ENCODE data around the gene CSNK2A1. TPM values are rescaled to one million over a fixed set of nuclear protein-coding genes. Genes with fewer than 3 reads are reported as not detected.

The CSNK2A1 gene
- total and polyA plus RNA-seq, 2 of the 8 experiments (the other 6 are each of a cell fraction or from before 2014, with no cell fraction given), result 117 to 260 TPM

DNA sequence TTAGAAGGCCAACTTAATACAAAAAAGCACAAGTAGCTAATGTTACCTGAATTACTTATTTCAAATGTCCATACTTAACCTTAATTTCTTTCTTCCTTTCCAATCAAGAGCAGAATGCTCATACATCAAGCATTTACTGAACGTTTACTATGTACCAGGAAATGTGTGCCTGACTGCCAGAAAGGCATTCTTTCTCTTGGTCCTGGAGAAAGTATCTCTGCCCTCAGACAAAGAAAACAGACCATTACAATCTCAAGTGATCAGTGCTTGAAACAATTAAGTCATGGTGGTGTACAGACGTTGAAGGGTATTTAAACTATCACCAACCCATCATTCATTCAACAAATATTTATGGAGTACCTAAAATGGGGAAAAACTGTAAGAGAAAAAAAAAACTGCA is 26.4 kb downstream of the CSNK2A1 start:
- H2BK15ac ChIP-seq (ENCODE audit: low read length), result no peak overlapping the region
- H2AK5ac ChIP-seq (ENCODE audit: low read depth, low read length), result no peak overlapping the region
- no peak overlapping the region for H3K18ac ChIP-seq (ENCODE audit: extremely low read depth, low read length)
- H3K36me3 ChIP-seq (ENCODE audit: control insufficient read depth in 2 of 4, insufficient read depth in 4 of 4, low read length in 3 of 4), result peaks cover 0 to 10% (median 2%) of the 10 kb centered on the region in 4 experiments; a peak in 2 of 8 replicates
- no peak overlapping the region for H3K27ac ChIP-seq (ENCODE audit: low read depth, low read length)
- H4K20me1 ChIP-seq (replicated peaks in 1 of 2; ENCODE audit: control insufficient read depth in 1 of 2, insufficient read depth in 2 of 2, low read length in 2 of 2), result peaks cover 33 to 45% of the 10 kb centered on the region in 2 experiments
- ChIA-PET CTCF (ENCODE audit: partially characterized antibody) (interaction anchor here (0.7 to 1.9 kb wide), 2 partner anchors 45 to 222 kb away, joined by 3 to 5 read pairs; no protein-coding TSS in a partner anchor), POLR2A (ENCODE audit: partially characterized antibody) (interaction anchor here (1.2 kb wide), 1 partner anchor 25 kb away, joined by 4 read pairs; no protein-coding TSS in a partner anchor)
- no peak overlapping the region for H4K91ac ChIP-seq (replicated peaks; ENCODE audit: insufficient read length, low read length)
- H3K4me3 ChIP-seq (ENCODE audit: extremely low read depth in 1 of 4, insufficient read depth in 2 of 4, low read depth in 3 of 4, low read length in 4 of 4), result no peak overlapping the region
- H2AFZ ChIP-seq (ENCODE audit: low read length), result no peak overlapping the region
- H4K8ac ChIP-seq (ENCODE audit: extremely low read depth, insufficient read depth, low read length), result no peak overlapping the region
- no peaks in the 10 kb centered on the region for H3K27me3 ChIP-seq (replicated peaks in 1 of 4; ENCODE audit: control insufficient read depth in 3 of 4, extremely low read depth in 1 of 4, insufficient read depth in 3 of 4, low read length in 3 of 4)
- H3K4me2 ChIP-seq (ENCODE audit: insufficient read depth in 1 of 2, low read depth in 2 of 2, low read length in 2 of 2), result no peak overlapping the region
- H3K4me1 ChIP-seq (replicated peaks in 1 of 4; ENCODE audit: control insufficient read depth in 3 of 4, insufficient read depth in 4 of 4, low read length in 3 of 4), result peaks cover 0 to 2% (median 0%) of the 10 kb centered on the region in 4 experiments; a peak in 2 of 7 replicates
- H2BK12ac ChIP-seq (ENCODE audit: low read depth, low read length), result no peak overlapping the region
- H3K23me2 ChIP-seq (ENCODE audit: low read depth, low read length), result no peaks in the 10 kb centered on the region
- WGBS, 2 experiments (ENCODE audit: extremely low coverage in 1 of 2, insufficient coverage in 1 of 2, insufficient read length in 1 of 2, insufficient replicate concordance in 2 of 2, low coverage in 1 of 2, low lambda C conversion rate in 2 of 2, missing lambda C conversion rate in 1 of 2), result 83% methylated on average over 2 of the region's 2 CpGs; no CpG with 5 or more reads in 1 of the 2 experiments
- H3K79me2 ChIP-seq (ENCODE audit: control insufficient read depth in 1 of 2, insufficient read depth in 2 of 2, low read length in 2 of 2), result peaks cover 55 to 98% of the 10 kb centered on the region in 2 experiments
- no peak overlapping the region for H3K14ac ChIP-seq (ENCODE audit: insufficient read length)
- no peak overlapping the region for H4K5ac ChIP-seq (ENCODE audit: insufficient read length, low read depth, low read length)
- TF ChIP-seq, protein P1, sequence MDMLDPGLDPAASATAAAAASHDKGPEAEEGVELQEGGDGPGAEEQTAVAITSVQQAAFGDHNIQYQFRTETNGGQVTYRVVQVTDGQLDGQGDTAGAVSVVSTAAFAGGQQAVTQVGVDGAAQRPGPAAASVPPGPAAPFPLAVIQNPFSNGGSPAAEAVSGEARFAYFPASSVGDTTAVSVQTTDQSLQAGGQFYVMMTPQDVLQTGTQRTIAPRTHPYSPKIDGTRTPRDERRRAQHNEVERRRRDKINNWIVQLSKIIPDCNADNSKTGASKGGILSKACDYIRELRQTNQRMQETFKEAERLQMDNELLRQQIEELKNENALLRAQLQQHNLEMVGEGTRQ (IDR thresholded peaks at IDR 0.05; ENCODE audit: low read length), result no peak
- TF ChIP-seq MAFK (IDR thresholded peaks at IDR 0.05; ENCODE audit: low read depth, low read length) (no peak), SP4 (IDR thresholded peaks at IDR 0.05; ENCODE audit: low read length) (no peak), POU5F1 (IDR thresholded peaks at IDR 0.05; ENCODE audit: low read depth, low read length) (no peak), GABPA (IDR thresholded peaks at IDR 0.05; ENCODE audit: borderline replicate concordance, insufficient read depth, low read length) (no peak), RXRA (IDR thresholded peaks at IDR 0.05; ENCODE audit: insufficient read depth, low read depth, low read length) (no peak), SP2 (IDR thresholded peaks at IDR 0.05; ENCODE audit: low read length) (no peak), PHF8 (conservative IDR thresholded peaks at IDR 0.05; ENCODE audit: low read depth, low read length) (no peak)
- TF ChIP-seq, protein P2, sequence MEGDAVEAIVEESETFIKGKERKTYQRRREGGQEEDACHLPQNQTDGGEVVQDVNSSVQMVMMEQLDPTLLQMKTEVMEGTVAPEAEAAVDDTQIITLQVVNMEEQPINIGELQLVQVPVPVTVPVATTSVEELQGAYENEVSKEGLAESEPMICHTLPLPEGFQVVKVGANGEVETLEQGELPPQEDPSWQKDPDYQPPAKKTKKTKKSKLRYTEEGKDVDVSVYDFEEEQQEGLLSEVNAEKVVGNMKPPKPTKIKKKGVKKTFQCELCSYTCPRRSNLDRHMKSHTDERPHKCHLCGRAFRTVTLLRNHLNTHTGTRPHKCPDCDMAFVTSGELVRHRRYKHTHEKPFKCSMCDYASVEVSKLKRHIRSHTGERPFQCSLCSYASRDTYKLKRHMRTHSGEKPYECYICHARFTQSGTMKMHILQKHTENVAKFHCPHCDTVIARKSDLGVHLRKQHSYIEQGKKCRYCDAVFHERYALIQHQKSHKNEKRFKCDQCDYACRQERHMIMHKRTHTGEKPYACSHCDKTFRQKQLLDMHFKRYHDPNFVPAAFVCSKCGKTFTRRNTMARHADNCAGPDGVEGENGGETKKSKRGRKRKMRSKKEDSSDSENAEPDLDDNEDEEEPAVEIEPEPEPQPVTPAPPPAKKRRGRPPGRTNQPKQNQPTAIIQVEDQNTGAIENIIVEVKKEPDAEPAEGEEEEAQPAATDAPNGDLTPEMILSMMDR (IDR thresholded peaks at IDR 0.05; ENCODE audit: control extremely low read depth in 1 of 3, insufficient read depth in 1 of 3, low read depth in 1 of 3, low read length in 3 of 3), result no peak
- no peak overlapping the region for H3K9ac ChIP-seq (replicated peaks in 1 of 4; ENCODE audit: extremely low read depth in 1 of 4, low read depth in 3 of 4, low read length in 3 of 4)
- H2BK5ac ChIP-seq (ENCODE audit: low read depth, low read length), result no peak overlapping the region
- peaks cover 7% of the 10 kb centered on the region for H3K79me1 ChIP-seq (ENCODE audit: low read depth, low read length)
- no peaks in the 10 kb centered on the region for H3K9me3 ChIP-seq (ENCODE audit: insufficient read depth in 2 of 2, low read depth in 1 of 2, low read length in 1 of 2)
- FAIRE-seq (no peak), DNase-seq (ENCODE audit: low read depth in 1 of 2, low spot score in 2 of 2) (no peak)
- H3K56ac ChIP-seq (replicated peaks; ENCODE audit: insufficient read length, low read depth, low read length), result no peak overlapping the region
- H2BK20ac ChIP-seq (ENCODE audit: low read length), result no peak overlapping the region
- H3K4ac ChIP-seq (replicated peaks; ENCODE audit: insufficient read length, low read depth, low read length), result no peak overlapping the region
- no peak overlapping the region for H2BK120ac ChIP-seq (replicated peaks; ENCODE audit: low read depth, low read length)
- no peak overlapping the region for H3K23ac ChIP-seq (ENCODE audit: insufficient read length)

All from H1 (cell line).